Measurements from ENCODE around the gene TBCEL. TPM values are rescaled to one million over a fixed set of nuclear protein-coding genes. Genes with fewer than 3 reads are reported as not detected.
A peak's percentile ranks its signal among the peaks of the same experiment; 100 is the strongest.

TBCEL gene
- total and polyA plus RNA-seq, 2 donors (not counting 3 experiments of a cell fraction or from before 2014, with no cell fraction given): 5.6 to 19.5 TPM

DNA sequence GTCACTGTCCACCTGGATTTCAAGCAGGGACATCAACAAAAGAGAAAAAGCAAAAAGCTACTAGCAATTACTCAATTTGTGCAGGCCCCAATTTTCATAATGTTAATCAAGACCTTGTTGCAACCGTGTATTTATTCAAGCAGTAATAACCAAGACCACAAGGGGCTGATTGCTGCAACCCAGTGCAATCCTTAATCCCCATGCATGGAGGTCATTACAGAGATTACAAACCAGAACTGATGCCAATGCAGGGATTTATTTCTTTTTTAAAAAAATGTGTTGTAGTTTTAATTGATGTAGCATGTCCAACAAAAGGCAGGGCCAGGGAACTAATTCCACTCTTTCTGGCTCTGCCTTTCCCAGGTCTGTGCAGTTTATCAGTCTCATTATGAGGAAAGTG lies 95.5 kb downstream of the TBCEL start:
- Histone ChIP-seq H3K36me3 (ENCODE audit: control insufficient read depth in 2 of 2, extremely low read depth in 1 of 2, insufficient read depth in 2 of 2, low read length in 2 of 2) (no peaks in the 10 kb centered on the region), H3K9me3 (replicated peaks; ENCODE audit: control insufficient read depth, insufficient read depth, low read length) (no peaks in the 10 kb centered on the region), H2AFZ (ENCODE audit: low read depth, low read length) (no peak overlapping the region), H3K27me3 (ENCODE audit: control insufficient read depth in 2 of 2, insufficient read depth in 2 of 2, low read length in 2 of 2) (no peaks in the 10 kb centered on the region), H4K20me1 (replicated peaks; ENCODE audit: control insufficient read depth, extremely low read depth, insufficient read depth, low read length) (no peaks in the 10 kb centered on the region), H3K9ac (replicated peaks; ENCODE audit: extremely low read depth, insufficient read depth, low read length) (no peak overlapping the region), H3K4me2 (ENCODE audit: insufficient read depth, low read length) (no peak overlapping the region), H3K79me2 (ENCODE audit: control insufficient read depth, insufficient read depth, low read length) (no peaks in the 10 kb centered on the region), H3K9me1 (replicated peaks; ENCODE audit: control insufficient read depth, extremely low read depth, insufficient read depth, low read length) (no peaks in the 10 kb centered on the region), H3K4me1 (ENCODE audit: control insufficient read depth, extremely low read depth, insufficient read depth, low read length) (peaks cover 14% of the 10 kb centered on the region), H3K4me3 (replicated peaks in 1 of 3; ENCODE audit: insufficient read depth in 1 of 3, low read depth in 1 of 3, low read length in 3 of 3) (no peak overlapping the region), H3K27ac (ENCODE audit: insufficient read depth, low read depth, low read length) (no peak overlapping the region)
- ChIA-PET CTCF (interaction anchor here (1.2 kb wide), 1 partner anchor 75 kb away, joined by 8 read pairs; no protein-coding TSS in a partner anchor), POLR2A (no interaction called here)
- TF ChIP-seq, protein P1, sequence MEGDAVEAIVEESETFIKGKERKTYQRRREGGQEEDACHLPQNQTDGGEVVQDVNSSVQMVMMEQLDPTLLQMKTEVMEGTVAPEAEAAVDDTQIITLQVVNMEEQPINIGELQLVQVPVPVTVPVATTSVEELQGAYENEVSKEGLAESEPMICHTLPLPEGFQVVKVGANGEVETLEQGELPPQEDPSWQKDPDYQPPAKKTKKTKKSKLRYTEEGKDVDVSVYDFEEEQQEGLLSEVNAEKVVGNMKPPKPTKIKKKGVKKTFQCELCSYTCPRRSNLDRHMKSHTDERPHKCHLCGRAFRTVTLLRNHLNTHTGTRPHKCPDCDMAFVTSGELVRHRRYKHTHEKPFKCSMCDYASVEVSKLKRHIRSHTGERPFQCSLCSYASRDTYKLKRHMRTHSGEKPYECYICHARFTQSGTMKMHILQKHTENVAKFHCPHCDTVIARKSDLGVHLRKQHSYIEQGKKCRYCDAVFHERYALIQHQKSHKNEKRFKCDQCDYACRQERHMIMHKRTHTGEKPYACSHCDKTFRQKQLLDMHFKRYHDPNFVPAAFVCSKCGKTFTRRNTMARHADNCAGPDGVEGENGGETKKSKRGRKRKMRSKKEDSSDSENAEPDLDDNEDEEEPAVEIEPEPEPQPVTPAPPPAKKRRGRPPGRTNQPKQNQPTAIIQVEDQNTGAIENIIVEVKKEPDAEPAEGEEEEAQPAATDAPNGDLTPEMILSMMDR (IDR thresholded peaks at IDR 0.05; ENCODE audit: extremely low read depth in 1 of 2, insufficient read depth in 1 of 2, low read depth in 1 of 2, low read length in 2 of 2): peak in 1 of 2 donors; percentile 4
- TF ChIP-seq GATA2 (IDR thresholded peaks at IDR 0.05; ENCODE audit: insufficient read depth, insufficient read length, low read depth, low read length): no peak
- FAIRE-seq (no peak), DNase-seq (ENCODE audit: low read depth, low spot score) (no peak)
- intact Hi-C loops (cut with micrococcal nuclease): loop anchor here (5.0 to 10.0 kb wide), 2 partner anchors 73 to 435 kb away; no protein-coding TSS in a partner anchor
- no TSS peak for BruUV-seq (replicated peaks)
- dilution Hi-C loops (cut with MboI; ENCODE audit: extremely low pct_ligation_motif_present, low sequenced_read_pairs): no loop called here

DNA sequence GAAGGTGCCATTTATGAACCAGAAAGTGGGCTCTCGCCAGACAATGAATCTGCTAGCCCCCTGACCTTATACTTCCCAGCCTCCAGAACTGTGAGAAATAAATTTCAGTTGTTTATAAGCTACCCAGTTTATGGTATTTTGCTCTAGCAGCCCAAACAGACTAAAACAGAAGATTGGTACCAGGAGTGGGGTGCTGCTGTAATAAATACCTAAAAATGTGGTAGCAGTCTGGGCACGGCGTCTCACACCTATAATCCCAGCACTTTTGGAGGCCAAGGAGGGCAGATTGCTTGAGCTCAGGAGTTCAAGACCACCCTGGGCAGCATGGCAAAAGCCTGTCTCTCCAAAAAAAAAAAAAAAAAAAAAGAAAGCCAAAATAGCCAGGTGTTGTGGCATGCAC lies 98.4 kb downstream of the TBCEL start:
- Histone ChIP-seq H3K79me2 (ENCODE audit: control insufficient read depth, insufficient read depth, low read length) (no peaks in the 10 kb centered on the region), H3K9me1 (replicated peaks; ENCODE audit: control insufficient read depth, extremely low read depth, insufficient read depth, low read length) (no peaks in the 10 kb centered on the region), H3K9ac (replicated peaks; ENCODE audit: extremely low read depth, insufficient read depth, low read length) (no peak overlapping the region), H3K4me1 (ENCODE audit: control insufficient read depth, extremely low read depth, insufficient read depth, low read length) (peaks cover 11% of the 10 kb centered on the region), H3K4me2 (ENCODE audit: insufficient read depth, low read length) (no peak overlapping the region), H3K27me3 (ENCODE audit: control insufficient read depth in 2 of 2, insufficient read depth in 2 of 2, low read length in 2 of 2) (no peaks in the 10 kb centered on the region), H3K9me3 (replicated peaks; ENCODE audit: control insufficient read depth, insufficient read depth, low read length) (no peaks in the 10 kb centered on the region), H3K4me3 (replicated peaks in 1 of 3; ENCODE audit: insufficient read depth in 1 of 3, low read depth in 1 of 3, low read length in 3 of 3) (no peak overlapping the region), H3K36me3 (ENCODE audit: control insufficient read depth in 2 of 2, extremely low read depth in 1 of 2, insufficient read depth in 2 of 2, low read length in 2 of 2) (no peaks in the 10 kb centered on the region), H3K27ac (ENCODE audit: insufficient read depth, low read depth, low read length) (no peak overlapping the region), H4K20me1 (replicated peaks; ENCODE audit: control insufficient read depth, extremely low read depth, insufficient read depth, low read length) (no peaks in the 10 kb centered on the region), H2AFZ (ENCODE audit: low read depth, low read length) (no peak overlapping the region)
- DNase-seq (ENCODE audit: low read depth, low spot score): no peak
- CTCF ChIA-PET: interaction anchor here (1.4 kb wide), 1 partner anchor 11 kb away, joined by 4 read pairs; no protein-coding TSS in a partner anchor
- POLR2A ChIA-PET: interaction anchor here (0.6 kb wide), 1 partner anchor 628 kb away, joined by 6 read pairs; no protein-coding TSS in a partner anchor
- TF ChIP-seq FOS (IDR thresholded peaks at IDR 0.05; ENCODE audit: borderline replicate concordance, insufficient read depth, low read length) (no peak), GATA2 (IDR thresholded peaks at IDR 0.05; ENCODE audit: insufficient read depth, insufficient read length, low read depth, low read length) (no peak), EZH2 (IDR thresholded peaks at IDR 0.05; ENCODE audit: borderline replicate concordance, low read depth, low read length, severe bottlenecking) (no peak)
- intact Hi-C loops (cut with micrococcal nuclease) (no loop called here), dilution Hi-C loops (cut with MboI; ENCODE audit: extremely low pct_ligation_motif_present, low sequenced_read_pairs) (no loop called here)
- no TSS peak for BruUV-seq (replicated peaks)
- no peak for FAIRE-seq

Measured in endothelial cell of umbilical vein (primary cell).